ENCODE results near the gene GREM2. TPM values are rescaled to one million over a fixed set of nuclear protein-coding genes. Genes with fewer than 3 reads are reported as not detected.

Gene GREM2
- total and polyA plus RNA-seq, 3 donors from 2014 or later: 0.37 to 1.8 (median 0.39) TPM

- 91 to 92% methylated on average over 5 of the region's 5 CpGs for WGBS, 2 donors
These were observed 154.8 kb downstream of the GREM2 start for GRCh38 chr1:240457203-240457602.

GRCh38 chr1:240455228-240455821 is 156.6 kb downstream of the GREM2 start:
- intact Hi-C loops (cut with DNase I; ENCODE audit: low total_unique reads): no loop called here
- Histone ChIP-seq H3K9me3 (no peaks in the 10 kb centered on the region), H3K27me3 (no peaks in the 10 kb centered on the region), H3K36me3 (ENCODE audit: low read depth, missing control alignments) (no peaks in the 10 kb centered on the region), H3K27ac (no peak overlapping the region), H3K4me3 (no peak overlapping the region), H3K4me1 (no peaks in the 10 kb centered on the region)
- WGBS, 2 donors: 70 to 76% methylated on average over 7 of the region's 7 CpGs
- no peak for DNase-seq
- TF ChIP-seq CTCF (IDR thresholded peaks at IDR 0.05): peak; percentile 20 to 40 (median 30)
- no peak for TF ChIP-seq POLR2A (IDR thresholded peaks at IDR 0.05)

More at GRCh38 chr1:240457203-240457602, 154.8 kb downstream of the GREM2 start:
- Histone ChIP-seq H3K27me3 (no peaks in the 10 kb centered on the region), H3K27ac (no peak overlapping the region), H3K4me3 (no peak overlapping the region), H3K36me3 (ENCODE audit: low read depth, missing control alignments) (no peaks in the 10 kb centered on the region), H3K4me1 (no peaks in the 10 kb centered on the region), H3K9me3 (no peaks in the 10 kb centered on the region)
- DNase-seq: no peak
- intact Hi-C loops (cut with DNase I; ENCODE audit: low total_unique reads): no loop called here
- TF ChIP-seq CTCF (IDR thresholded peaks at IDR 0.05) (no peak), POLR2A (IDR thresholded peaks at IDR 0.05) (no peak)

- H3K4me1 ChIP-seq: no peaks in the 10 kb centered on the region
- intact Hi-C loops (cut with DNase I; ENCODE audit: low total_unique reads): no loop called here
- H3K36me3 ChIP-seq (ENCODE audit: low read depth, missing control alignments): no peaks in the 10 kb centered on the region
- no peak overlapping the region for H3K27ac ChIP-seq
- DNase-seq: no peak
- H3K27me3 ChIP-seq: no peaks in the 10 kb centered on the region
- no peak for TF ChIP-seq POLR2A (IDR thresholded peaks at IDR 0.05)
- TF ChIP-seq CTCF (IDR thresholded peaks at IDR 0.05): no peak
- H3K9me3 ChIP-seq: no peaks in the 10 kb centered on the region
- H3K4me3 ChIP-seq: no peak overlapping the region
- WGBS, 2 donors: 82 to 92% methylated on average over 3 of the region's 3 CpGs
These were observed 166.6 kb downstream of the GREM2 start for GRCh38 chr1:240445369-240445768.

GRCh38 chr1:240441669-240442068 is 170.3 kb downstream of the GREM2 start:
- Histone ChIP-seq H3K36me3 (ENCODE audit: low read depth, missing control alignments) (no peaks in the 10 kb centered on the region), H3K27me3 (no peaks in the 10 kb centered on the region), H3K9me3 (no peaks in the 10 kb centered on the region), H3K4me1 (no peaks in the 10 kb centered on the region), H3K4me3 (no peak overlapping the region), H3K27ac (no peak overlapping the region)
- intact Hi-C loops (cut with DNase I; ENCODE audit: low total_unique reads): no loop called here
- 88 to 94% methylated on average over 1 of the region's 1 CpG for WGBS, 2 donors
- no peak for DNase-seq
- TF ChIP-seq CTCF (IDR thresholded peaks at IDR 0.05) (no peak), POLR2A (IDR thresholded peaks at IDR 0.05) (no peak)

Small RNA genes lying within 50 kb of the gene (small RNA-seq; reads per million reads assigned to genes)
- gene RNU5F-8P: 0 reads per million in 2 donors
